ENCODE results near the gene KRT36.

KRT36 gene

GRCh38 chr17:41531993-41532392, 42.3 kb upstream of the KRT36 start:
- TF ChIP-seq SIN3A (IDR thresholded peaks at IDR 0.05; ENCODE audit: borderline replicate concordance, insufficient read depth, low read length) (no peak), FOXP2 (optimal IDR thresholded peaks at IDR 0.05; ENCODE audit: borderline replicate concordance, extremely low read depth, extremely low read length, insufficient read depth) (no peak), POLR2AphosphoS5 (IDR thresholded peaks at IDR 0.05; ENCODE audit: low read depth, low read length) (no peak), TAF1 (IDR thresholded peaks at IDR 0.05; ENCODE audit: borderline replicate concordance, insufficient read depth, low read length) (no peak)
- TF ChIP-seq, protein P1, sequence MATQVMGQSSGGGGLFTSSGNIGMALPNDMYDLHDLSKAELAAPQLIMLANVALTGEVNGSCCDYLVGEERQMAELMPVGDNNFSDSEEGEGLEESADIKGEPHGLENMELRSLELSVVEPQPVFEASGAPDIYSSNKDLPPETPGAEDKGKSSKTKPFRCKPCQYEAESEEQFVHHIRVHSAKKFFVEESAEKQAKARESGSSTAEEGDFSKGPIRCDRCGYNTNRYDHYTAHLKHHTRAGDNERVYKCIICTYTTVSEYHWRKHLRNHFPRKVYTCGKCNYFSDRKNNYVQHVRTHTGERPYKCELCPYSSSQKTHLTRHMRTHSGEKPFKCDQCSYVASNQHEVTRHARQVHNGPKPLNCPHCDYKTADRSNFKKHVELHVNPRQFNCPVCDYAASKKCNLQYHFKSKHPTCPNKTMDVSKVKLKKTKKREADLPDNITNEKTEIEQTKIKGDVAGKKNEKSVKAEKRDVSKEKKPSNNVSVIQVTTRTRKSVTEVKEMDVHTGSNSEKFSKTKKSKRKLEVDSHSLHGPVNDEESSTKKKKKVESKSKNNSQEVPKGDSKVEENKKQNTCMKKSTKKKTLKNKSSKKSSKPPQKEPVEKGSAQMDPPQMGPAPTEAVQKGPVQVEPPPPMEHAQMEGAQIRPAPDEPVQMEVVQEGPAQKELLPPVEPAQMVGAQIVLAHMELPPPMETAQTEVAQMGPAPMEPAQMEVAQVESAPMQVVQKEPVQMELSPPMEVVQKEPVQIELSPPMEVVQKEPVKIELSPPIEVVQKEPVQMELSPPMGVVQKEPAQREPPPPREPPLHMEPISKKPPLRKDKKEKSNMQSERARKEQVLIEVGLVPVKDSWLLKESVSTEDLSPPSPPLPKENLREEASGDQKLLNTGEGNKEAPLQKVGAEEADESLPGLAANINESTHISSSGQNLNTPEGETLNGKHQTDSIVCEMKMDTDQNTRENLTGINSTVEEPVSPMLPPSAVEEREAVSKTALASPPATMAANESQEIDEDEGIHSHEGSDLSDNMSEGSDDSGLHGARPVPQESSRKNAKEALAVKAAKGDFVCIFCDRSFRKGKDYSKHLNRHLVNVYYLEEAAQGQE (IDR thresholded peaks at IDR 0.05; ENCODE audit: insufficient read depth in 1 of 2, low read depth in 2 of 2, low read length in 2 of 2): no peak

DNA sequence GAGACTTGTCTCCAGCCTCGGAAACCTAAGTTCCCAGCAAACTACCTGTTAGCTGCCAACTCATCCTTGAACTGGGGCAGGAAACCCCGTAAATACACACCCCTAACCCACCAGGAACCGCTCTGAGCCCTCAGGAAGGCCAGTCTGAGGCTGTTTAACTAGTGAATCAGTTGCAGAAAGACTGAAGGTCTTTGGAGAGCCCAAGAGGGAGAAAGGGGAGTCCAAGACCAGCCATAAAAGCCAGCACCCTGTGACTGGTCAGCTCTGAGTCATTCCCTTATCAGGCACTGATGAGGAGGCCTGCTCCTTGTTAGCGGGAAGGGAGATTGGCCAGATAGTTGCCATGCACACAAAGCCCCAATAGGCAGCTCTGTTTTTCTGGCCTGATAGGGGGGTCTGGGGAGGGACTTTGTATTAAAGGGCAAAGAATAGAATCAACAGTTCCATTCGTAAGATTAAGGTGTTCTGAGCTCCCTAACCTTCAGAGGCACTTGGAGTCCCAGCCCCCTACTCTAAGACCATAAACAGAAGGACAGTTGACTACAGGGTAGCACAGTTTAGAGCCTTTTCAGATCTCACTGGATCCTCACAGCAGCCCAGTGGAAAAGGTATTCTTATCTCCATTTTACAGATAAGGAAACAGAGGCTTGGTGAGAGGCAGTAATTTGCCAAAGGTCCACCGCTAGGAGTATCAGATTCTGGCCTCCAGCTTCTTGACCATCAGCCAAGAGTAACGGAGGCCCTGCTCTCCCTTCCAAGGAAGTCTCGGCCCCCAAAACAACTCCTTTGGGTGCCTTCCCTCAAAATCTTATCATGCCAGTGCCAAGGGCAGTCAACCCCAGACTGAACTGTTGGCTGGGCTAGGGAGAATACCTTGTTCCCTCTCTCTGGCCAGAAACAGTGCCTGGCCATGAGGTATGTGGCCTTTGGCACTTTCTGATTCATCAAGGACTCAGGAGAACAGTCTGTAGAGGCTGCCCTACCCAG, 40.6 kb upstream of the KRT36 start:
- no peak for TF ChIP-seq SIN3A (IDR thresholded peaks at IDR 0.05; ENCODE audit: borderline replicate concordance, insufficient read depth, low read length)
- TF ChIP-seq, protein P1 (IDR thresholded peaks at IDR 0.05; ENCODE audit: insufficient read depth in 1 of 2, low read depth in 2 of 2, low read length in 2 of 2): peak in 1 of 2 experiments; percentile 72; a peak in 2 of 4 replicates

GRCh38 chr17:41529491-41529915, 39.8 kb upstream of the KRT36 start:
- no peak for TF ChIP-seq POLR2AphosphoS5 (IDR thresholded peaks at IDR 0.05; ENCODE audit: low read depth, low read length)
- TF ChIP-seq, protein P1 (IDR thresholded peaks at IDR 0.05; ENCODE audit: insufficient read depth in 1 of 2, low read depth in 2 of 2, low read length in 2 of 2): no peak
- no peak for TF ChIP-seq TAF1 (IDR thresholded peaks at IDR 0.05; ENCODE audit: borderline replicate concordance, insufficient read depth, low read length)
- no peak for TF ChIP-seq SIN3A (IDR thresholded peaks at IDR 0.05; ENCODE audit: borderline replicate concordance, insufficient read depth, low read length)

DNA sequence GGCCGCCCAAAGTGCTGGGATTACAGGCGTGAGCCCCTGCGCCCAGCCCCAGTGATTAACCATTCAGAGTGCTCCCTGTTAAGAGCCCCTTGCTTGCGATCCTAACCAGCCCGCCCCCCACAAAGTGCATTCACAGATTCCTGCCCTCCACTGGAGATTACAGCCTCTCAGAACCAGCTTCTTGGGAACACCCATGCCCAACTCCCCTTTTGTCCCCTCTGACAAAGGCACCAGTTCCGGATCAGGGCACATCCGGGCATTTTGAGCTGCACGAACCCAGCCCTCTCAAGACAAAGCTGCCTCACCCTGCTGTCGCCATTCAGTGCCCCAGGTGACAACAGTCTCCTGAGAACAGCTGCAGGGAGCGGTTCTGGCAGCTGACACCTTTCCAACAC, 39.2 kb upstream of the KRT36 start:
- TF ChIP-seq FOXP2 (optimal IDR thresholded peaks at IDR 0.05; ENCODE audit: borderline replicate concordance, extremely low read depth, extremely low read length, insufficient read depth) (no peak), POLR2AphosphoS5 (IDR thresholded peaks at IDR 0.05; ENCODE audit: low read depth, low read length) (no peak), SIN3A (IDR thresholded peaks at IDR 0.05; ENCODE audit: borderline replicate concordance, insufficient read depth, low read length) (no peak), TAF1 (IDR thresholded peaks at IDR 0.05; ENCODE audit: borderline replicate concordance, insufficient read depth, low read length) (no peak)
- TF ChIP-seq, protein P1 (IDR thresholded peaks at IDR 0.05; ENCODE audit: insufficient read depth in 1 of 2, low read depth in 2 of 2, low read length in 2 of 2): no peak

All from PFSK-1 (cell line).